Activated B cell treated with CpG ODN at 0.5 μM for 24 hours (primary cell): ENCODE data around the gene TRIM63. TPM values are rescaled to one million over a fixed set of nuclear protein-coding genes. Genes with fewer than 3 reads are reported as not detected.

Experiments
- ATAC-seq: fragments of 200-7000 bp; cut with Tn5 transposase; one replicate; pipeline ENCODE4 v1.10.0; 2021; ENCODE audit warnings: low read depth, mild to moderate bottlenecking, moderate library complexity
- CTCF ChIA-PET: fragments of 350-600 bp; sonication (Branson Sonifier 250); formaldehyde crosslinking; loops from one replicate; lab custom pipeline; 2021; ENCODE audit warnings: antibody characterized with exemption; lab: Charles Lee
- POLR2A ChIA-PET: fragments of 350-600 bp; sonication (Branson Sonifier 250); formaldehyde crosslinking; loops from one replicate; lab custom pipeline; 2021; ENCODE audit warnings: antibody characterized with exemption; lab: Charles Lee
- DNase-seq: peaks from one replicate; pipeline ENCODE4 v3.0.0; 2022
- H3K27ac Mint-ChIP-seq: one replicate; pipeline ENCODE4 v1.8.0; 2020; ENCODE audit warnings: mixed read lengths
- H3K27me3 Mint-ChIP-seq: one replicate; pipeline ENCODE4 v1.8.0; 2021; ENCODE audit warnings: mixed read lengths
- H3K36me3 Mint-ChIP-seq: one replicate; pipeline ENCODE4 v1.8.0; 2021; ENCODE audit warnings: low read depth, mixed read lengths
- H3K4me1 Mint-ChIP-seq: one replicate; pipeline ENCODE4 v1.8.0; 2021; ENCODE audit warnings: mixed read lengths
- H3K4me3 Mint-ChIP-seq: one replicate; pipeline ENCODE4 v1.8.0; 2020; ENCODE audit warnings: mild to moderate bottlenecking, mixed read lengths
- H3K9me3 Mint-ChIP-seq: one replicate; pipeline ENCODE4 v1.8.0; 2020; ENCODE audit warnings: mixed read lengths
- intact Hi-C: fragments of 100-400 bp; cut with micrococcal nuclease; formaldehyde crosslinking; loops from one replicate; pipeline ENCODE4 v1.15.1; 2024
- total RNA-seq: library from RNA; stranded (reverse); gene quantifications from 2 replicates; pipeline ENCODE4 v1.2.3, GENCODE V29; 2022
- TF ChIP-seq, protein P1 (sequence below): fragments of 200-600 bp; IDR thresholded peaks from one replicate; pipeline ENCODE4 v1.8.0; 2022; ENCODE audit warnings: antibody characterized with exemption, mild to moderate bottlenecking

TRIM63 gene
- total RNA-seq, 1 donor from 2014 or later, result not detected

DNA sequence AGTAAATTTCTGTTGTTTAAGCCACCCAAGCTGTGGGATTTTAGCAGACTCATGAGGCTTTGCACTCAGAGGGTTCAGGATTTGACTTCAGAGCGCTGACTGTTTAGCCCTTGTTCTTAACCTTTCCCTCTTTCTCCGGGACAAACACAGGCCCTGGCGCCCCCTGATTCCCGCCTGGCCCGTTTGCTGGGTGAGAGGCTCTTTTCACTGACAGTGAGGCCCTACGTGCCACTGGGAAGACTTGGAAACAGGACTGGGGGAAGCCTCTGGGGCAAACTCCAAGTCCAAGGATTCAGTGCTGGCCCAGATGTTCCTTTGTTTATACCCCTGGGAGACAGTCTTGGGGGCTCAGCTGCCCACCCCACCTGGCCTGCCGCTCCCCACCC, 11.7 kb upstream of the TRIM63 start:
- intact Hi-C loops, result no loop called here
- ChIA-PET CTCF (no interaction called here), POLR2A (no interaction called here)
- H3K9me3 Mint-ChIP-seq, result no peaks in the 10 kb centered on the region
- peaks cover 21% of the 10 kb centered on the region for H3K27me3 Mint-ChIP-seq
- H3K27ac Mint-ChIP-seq, result no peak overlapping the region
- H3K4me1 Mint-ChIP-seq, result no peaks in the 10 kb centered on the region
- DNase-seq (no peak), ATAC-seq (no peak)
- H3K36me3 Mint-ChIP-seq, result no peaks in the 10 kb centered on the region
- TF ChIP-seq, protein P1, sequence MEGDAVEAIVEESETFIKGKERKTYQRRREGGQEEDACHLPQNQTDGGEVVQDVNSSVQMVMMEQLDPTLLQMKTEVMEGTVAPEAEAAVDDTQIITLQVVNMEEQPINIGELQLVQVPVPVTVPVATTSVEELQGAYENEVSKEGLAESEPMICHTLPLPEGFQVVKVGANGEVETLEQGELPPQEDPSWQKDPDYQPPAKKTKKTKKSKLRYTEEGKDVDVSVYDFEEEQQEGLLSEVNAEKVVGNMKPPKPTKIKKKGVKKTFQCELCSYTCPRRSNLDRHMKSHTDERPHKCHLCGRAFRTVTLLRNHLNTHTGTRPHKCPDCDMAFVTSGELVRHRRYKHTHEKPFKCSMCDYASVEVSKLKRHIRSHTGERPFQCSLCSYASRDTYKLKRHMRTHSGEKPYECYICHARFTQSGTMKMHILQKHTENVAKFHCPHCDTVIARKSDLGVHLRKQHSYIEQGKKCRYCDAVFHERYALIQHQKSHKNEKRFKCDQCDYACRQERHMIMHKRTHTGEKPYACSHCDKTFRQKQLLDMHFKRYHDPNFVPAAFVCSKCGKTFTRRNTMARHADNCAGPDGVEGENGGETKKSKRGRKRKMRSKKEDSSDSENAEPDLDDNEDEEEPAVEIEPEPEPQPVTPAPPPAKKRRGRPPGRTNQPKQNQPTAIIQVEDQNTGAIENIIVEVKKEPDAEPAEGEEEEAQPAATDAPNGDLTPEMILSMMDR, result no peak
- H3K4me3 Mint-ChIP-seq, result no peak overlapping the region

DNA sequence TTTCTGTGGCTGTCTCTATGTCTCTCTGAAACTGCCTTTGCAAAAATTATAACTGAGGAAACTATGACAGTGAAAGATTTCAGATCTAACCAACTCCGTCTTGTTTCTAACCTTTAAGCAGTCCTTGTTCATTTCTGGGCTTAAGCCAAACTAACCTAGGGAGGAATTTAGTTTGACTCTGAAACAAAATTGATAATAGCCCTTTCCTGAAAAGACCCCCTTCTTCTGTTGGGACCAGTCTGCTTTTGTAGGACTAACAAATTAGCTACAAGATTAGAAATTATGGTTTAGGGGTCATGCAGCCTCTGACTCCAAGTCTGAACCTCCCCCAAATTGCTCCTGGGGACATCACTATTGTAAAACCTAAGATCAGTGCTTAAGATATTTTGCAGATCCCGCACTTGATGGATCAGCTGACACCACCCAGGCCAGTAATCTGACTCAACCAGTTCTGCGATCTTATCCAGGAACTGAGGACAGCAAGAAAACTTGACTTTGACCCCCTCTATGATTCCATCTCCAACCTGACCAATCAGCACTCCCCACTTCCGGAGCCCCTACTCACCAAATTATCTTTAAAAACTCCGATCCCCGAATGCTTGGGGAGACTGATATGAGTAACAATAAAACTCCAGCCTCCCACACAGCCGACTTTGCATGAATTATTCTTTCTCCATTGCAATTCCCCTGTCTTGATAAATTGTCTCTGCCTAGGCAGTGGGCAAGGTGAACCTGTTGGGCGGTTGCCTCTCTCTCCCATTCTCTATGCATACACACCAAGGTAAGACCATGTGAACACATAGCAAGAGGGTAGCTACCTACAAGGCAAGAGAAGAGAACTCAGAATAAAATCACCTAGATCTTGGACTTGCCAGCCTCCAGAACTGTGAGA, 11.1 kb upstream of the TRIM63 start:
- TF ChIP-seq, protein P1, result no peak
- no peaks in the 10 kb centered on the region for H3K4me1 Mint-ChIP-seq
- no peak overlapping the region for H3K4me3 Mint-ChIP-seq
- ATAC-seq, result no peak
- H3K9me3 Mint-ChIP-seq, result no peaks in the 10 kb centered on the region
- no peaks in the 10 kb centered on the region for H3K36me3 Mint-ChIP-seq
- intact Hi-C loops, result no loop called here
- no peak for DNase-seq
- ChIA-PET POLR2A (no interaction called here), CTCF (no interaction called here)
- H3K27me3 Mint-ChIP-seq, result peaks cover 19% of the 10 kb centered on the region
- no peak overlapping the region for H3K27ac Mint-ChIP-seq

DNA sequence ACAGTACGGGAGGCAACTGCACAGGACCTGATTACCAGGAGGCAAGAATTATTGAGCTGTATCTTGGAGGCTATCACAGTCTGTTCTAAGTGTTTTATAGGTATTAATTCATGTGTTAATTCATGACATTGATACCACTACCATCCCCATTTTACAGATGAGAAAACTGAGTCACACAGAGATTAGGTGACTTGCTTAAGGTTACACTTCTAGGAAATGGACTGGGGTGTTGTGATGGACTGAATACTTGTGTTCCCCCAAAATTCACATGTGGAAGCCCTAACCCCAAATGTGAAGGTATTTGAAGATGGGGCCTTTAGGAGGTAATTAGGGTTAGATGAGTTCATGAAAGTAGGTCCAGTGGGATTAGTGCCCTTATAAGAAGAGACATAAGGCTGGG, 10.1 kb upstream of the TRIM63 start:
- peaks cover 16% of the 10 kb centered on the region for H3K27me3 Mint-ChIP-seq
- ChIA-PET CTCF (no interaction called here), POLR2A (no interaction called here)
- no peaks in the 10 kb centered on the region for H3K4me1 Mint-ChIP-seq
- no peaks in the 10 kb centered on the region for H3K36me3 Mint-ChIP-seq
- TF ChIP-seq, protein P1, result no peak
- H3K9me3 Mint-ChIP-seq, result no peaks in the 10 kb centered on the region
- DNase-seq (no peak), ATAC-seq (no peak)
- intact Hi-C loops, result no loop called here
- H3K27ac Mint-ChIP-seq, result no peak overlapping the region
- H3K4me3 Mint-ChIP-seq, result no peak overlapping the region

DNA sequence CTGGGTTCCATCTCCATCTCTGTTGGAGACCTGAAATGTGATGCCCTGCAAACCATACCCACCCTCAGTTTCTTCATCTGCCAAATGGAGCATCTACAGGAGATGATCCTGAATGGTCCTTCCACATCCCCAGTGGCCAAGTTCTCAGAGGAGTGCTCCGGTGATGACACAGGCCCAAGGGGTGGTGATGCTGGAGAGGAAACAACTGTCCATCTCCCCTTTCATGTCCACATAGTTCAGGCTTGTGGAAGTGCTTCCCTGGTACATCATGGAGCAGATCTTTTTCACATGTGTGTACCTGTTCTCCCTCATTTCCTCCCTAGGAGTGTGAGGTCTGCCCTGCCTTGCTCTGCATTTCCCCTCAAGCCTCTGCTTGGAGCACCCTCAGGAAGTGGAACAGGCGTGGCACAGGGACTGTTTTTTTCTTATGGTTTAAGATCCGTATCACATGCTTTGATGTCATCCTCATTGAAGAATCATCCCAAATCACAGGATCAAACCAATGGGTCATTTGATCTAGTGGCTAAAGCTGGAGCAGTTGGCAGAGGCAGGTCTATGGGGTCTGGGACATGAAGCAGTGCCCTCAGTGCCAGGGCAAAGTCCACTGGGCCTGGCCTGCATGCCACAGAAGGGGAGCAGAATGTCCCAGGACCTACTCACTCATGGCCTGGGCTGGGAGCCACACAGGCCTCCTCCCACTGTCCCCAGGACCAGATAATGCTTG, 8.2 kb upstream of the TRIM63 start:
- TF ChIP-seq, protein P1, result no peak
- no peaks in the 10 kb centered on the region for H3K9me3 Mint-ChIP-seq
- ChIA-PET POLR2A (no interaction called here), CTCF (no interaction called here)
- no peaks in the 10 kb centered on the region for H3K4me1 Mint-ChIP-seq
- H3K36me3 Mint-ChIP-seq, result no peaks in the 10 kb centered on the region
- ATAC-seq (no peak), DNase-seq (no peak)
- no peak overlapping the region for H3K4me3 Mint-ChIP-seq
- peaks cover 21% of the 10 kb centered on the region for H3K27me3 Mint-ChIP-seq
- no peak overlapping the region for H3K27ac Mint-ChIP-seq
- intact Hi-C loops, result no loop called here

DNA sequence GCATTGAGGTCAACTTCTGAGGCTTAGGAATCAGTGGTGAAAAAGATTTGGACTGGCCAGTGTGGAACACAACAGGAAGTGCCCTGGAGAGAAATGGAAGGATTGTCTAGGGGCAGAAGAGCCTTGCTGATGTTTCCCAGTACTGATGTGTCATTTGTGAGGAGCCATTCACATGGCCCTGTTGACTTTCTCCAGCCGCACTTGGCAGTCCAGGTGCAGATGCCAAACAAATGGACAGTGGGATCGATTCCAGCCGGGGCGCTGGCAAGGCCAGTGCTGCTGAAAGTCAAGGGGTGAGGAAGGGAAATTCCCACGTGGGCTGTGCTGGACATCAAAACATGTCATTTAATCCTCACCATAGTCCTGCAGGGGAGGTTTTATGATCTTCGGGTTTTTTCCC, 4.9 kb upstream of the TRIM63 start:
- ChIA-PET POLR2A (no interaction called here), CTCF (no interaction called here)
- H3K36me3 Mint-ChIP-seq, result no peaks in the 10 kb centered on the region

More for the DNA sequence above, 4.9 kb upstream of the TRIM63 start:
- intact Hi-C loops, result no loop called here
- Mint-ChIP-seq H3K27me3 (peaks cover 23% of the 10 kb centered on the region), H3K4me1 (no peaks in the 10 kb centered on the region), H3K4me3 (no peak overlapping the region), H3K27ac (no peak overlapping the region), H3K9me3 (no peaks in the 10 kb centered on the region)
- TF ChIP-seq, protein P1, result no peak
- DNase-seq (no peak), ATAC-seq (no peak)
